ENCODE results near the gene NNAT.

Gene NNAT

GRCh38 chr20:37567671-37568588 is 46.9 kb downstream of the NNAT start:
- DNase-seq = peak; percentile 81

GRCh38 chr20:37570419-37570818 is 49.4 kb downstream of the NNAT start:
- DNase-seq = no peak

GRCh38 chr20:37571033-37571432 is 50.0 kb downstream of the NNAT start:
- DNase-seq = no peak

Measured in eye (tissue), 1 donor.